GM19099 (cell line): Measurements from ENCODE around the gene PDZD2.

Source experiments
- POLR2A ChIP-seq: IDR thresholded peaks from 3 replicates; pipeline ENCODE4 v1.6.1; 2011; ENCODE audit warnings: low read depth; ENCODE audit not compliant: insufficient read length; ENCODE audit errors: extremely low read depth

PDZD2 gene

DNA sequence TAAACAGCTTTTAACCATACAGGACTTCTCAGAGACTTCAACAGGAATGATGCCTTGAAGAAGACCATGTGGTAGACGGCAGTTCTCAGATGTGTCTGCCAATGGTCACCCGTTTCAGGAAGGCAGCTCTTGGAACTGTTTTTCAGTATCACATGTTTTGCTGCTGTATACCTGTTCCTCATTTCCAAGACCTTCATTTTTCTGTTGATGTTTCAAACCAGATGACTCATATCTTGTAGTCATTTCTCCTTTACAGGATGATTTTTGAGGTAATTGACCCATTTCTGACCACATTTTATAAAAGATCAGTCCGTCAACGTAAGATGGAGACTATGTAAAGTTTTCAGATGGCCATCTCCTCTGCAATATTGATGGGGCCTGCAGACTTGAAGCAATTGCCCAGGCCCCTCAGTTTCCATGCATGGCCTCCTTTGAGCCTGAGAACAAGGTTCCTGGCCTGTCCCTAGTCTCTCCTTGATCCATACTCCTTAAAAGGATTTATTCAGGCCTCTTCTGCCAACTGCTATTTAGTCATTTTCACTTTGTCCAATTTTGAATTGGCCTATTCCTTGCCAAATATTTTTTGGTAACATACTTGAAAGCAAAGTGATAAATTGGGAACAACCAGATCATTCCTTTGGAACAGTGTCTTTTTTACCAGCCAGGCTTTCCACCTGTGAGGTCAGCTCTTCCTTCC, 128.6 kb downstream of the PDZD2 start:
- TF ChIP-seq POLR2A = no peak

DNA sequence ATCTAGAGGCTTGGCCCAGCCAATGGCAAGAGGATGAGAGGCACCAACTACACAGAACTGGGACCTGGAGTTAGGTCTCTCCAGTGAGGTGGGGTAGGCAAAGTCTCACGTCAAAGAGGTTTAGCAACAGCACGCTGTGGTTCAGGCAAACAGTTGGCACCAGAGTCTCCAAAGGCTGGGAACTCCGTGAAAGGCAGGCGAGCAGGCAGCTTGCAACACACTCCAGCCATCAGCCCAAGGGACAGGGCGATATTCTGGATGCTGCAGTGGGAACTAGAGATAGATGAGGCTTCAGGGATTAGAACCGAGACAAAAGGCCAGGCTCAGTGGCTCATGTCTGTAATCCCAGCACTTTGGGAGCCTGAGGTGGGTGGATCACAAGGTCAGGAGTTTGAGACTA, 129.1 kb downstream of the PDZD2 start:
- TF ChIP-seq POLR2A = no peak

DNA sequence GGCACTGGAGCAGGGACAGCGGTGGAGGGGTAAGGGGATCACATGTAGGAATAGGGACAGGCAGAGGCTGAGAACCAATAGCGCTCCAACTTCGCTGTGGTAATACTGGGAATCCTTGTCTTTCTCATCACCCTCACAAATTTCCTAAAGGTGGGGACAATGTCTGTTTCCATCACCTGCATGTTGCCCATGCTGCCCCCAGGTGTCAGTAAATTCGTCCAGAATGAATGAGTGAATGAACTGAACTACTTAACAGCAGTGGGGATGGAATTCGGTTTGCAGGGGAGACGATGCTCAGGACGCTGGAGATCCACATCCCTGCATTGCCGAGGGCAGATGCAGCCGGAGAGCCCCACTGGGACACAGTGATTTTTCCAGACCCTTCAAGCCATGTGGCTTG, 129.9 kb downstream of the PDZD2 start:
- no peak for TF ChIP-seq POLR2A

DNA sequence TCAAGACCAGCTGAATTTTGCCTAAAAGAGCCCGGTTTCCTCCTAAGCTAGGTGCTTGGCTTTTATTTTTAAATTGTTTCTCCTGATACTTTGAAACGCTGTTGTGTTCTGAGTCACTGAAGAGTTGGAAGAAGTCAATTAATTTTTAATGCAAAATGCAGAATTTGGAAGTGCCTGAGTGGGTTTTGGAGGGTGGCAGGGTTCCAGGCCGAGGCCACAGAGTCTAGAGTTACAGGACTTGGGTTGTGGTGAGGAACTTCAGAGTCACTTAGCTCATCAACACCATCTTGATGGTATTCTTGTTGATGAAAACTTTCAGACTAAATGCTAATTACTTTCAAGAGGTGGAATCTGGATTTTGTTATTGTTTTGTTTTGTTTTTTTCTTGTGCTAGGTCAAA, 130.6 kb downstream of the PDZD2 start:
- no peak for TF ChIP-seq POLR2A

DNA sequence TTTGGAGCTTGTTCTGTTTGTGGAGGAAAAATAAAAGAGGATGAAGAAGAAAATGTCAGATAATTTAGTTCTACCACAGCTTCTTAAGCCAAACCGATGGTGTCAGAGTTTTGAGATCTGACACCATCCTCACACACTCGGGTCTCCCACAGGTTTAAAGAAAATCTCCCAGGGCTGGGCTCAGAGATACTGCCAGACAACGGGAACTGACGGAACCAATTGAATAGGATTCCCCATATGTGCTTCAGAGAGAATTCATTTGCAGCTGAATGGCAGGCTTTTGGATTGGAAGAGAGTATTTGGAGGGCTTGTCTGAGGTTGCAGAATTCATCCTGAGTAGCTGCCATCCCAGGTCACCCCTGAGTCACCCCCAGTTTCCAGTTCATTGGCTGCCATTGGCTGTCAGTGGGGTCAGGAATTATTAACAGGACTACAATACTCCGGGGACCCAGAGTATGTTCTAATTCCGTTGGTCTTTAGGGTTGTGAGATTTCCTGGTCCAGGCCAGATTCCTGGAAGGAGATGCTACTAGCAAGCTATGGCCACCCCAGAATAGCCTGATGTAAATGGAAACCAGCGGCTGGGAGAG, 131.3 kb downstream of the PDZD2 start:
- no peak for TF ChIP-seq POLR2A

DNA sequence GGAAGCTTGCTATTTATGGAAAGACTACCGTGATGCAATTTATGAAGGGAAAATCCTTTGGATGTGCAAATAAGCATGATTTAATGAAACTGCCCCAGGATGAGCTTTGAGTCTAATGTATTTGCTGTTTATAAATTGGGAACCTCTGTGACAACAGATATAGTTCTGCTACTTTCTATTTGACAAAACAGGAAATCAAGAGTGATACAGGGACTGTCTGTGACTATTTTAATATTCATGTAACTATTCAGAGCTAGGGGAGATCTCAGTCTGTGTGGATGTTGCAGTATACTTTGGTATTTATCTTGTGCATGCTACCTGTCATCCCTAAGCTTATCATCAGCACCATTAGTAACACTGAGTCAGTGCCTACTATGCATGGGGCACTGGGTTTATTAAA, 132.1 kb downstream of the PDZD2 start:
- TF ChIP-seq POLR2A = no peak

DNA sequence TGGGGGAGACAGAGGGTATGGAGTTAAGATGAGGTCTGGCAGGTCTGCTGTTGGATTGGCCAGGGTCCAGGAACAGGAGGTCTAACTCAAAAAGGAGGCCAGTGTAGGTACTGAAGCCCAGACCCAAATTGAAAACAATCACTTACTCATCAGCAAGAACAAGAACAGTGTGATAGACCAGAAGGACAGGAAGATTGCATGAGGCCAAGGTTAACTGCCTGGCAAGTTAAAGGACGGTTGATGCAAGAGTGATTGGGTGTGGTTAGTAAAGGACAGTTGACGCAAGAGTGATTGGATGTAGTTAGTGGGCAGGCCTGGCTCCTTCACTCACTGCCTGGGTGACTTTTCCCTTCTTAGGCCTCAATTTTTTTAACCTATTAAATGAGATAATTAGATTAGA, 132.6 kb downstream of the PDZD2 start:
- TF ChIP-seq POLR2A = no peak

DNA sequence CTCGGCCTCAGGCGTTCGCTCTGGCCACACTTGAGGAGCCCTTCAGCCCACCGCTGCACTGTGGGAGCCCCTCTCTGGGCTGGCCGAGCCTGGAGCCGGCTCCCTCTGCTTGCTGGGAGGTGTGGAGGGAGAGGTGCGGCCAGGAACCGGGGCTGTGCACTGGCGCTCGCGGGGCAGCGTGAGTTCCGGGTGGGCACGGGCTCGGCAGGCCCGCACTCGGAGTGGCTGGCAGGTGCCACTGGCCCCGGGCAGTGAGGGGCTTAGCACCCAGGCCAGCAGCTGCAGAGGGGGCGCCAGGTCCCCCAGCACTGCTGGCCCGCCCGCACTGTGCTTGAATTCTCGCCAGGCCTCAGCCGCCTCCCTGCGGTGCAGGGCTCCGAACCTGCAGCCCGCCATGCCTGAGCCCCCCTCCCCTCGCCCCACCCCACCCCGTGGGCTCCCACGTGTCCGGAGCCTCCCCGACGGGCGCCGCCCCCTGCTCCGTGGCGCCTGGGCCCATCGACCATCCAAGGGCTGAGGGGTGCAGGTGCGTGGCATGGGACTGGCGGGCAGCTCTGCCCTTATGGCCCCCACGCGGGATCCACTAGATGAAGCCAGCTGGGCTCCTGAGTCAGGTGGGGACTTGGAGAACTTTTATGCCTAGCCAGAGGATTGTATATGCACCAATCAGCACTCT, 138.2 kb downstream of the PDZD2 start:
- TF ChIP-seq POLR2A = no peak

DNA sequence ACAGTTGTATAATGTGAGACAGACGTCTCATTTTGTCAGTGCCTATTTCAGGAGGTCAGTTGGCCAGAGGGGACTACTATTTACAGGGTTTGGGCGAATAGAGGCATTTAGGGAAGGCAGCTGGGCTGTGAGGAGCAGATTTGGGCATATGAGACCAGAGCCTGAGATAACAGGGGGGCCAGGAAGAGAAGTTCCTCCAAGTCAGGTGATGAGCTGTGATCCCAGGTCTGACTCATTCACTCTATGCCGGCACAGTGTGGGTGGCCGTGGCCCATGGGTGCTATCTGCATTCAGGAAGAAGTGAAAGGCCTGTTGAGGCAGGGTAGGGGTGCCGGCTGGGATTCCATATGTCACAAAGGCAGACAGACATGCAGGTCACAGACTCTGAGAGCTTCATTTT, 142.8 kb downstream of the PDZD2 start:
- TF ChIP-seq POLR2A = no peak

DNA sequence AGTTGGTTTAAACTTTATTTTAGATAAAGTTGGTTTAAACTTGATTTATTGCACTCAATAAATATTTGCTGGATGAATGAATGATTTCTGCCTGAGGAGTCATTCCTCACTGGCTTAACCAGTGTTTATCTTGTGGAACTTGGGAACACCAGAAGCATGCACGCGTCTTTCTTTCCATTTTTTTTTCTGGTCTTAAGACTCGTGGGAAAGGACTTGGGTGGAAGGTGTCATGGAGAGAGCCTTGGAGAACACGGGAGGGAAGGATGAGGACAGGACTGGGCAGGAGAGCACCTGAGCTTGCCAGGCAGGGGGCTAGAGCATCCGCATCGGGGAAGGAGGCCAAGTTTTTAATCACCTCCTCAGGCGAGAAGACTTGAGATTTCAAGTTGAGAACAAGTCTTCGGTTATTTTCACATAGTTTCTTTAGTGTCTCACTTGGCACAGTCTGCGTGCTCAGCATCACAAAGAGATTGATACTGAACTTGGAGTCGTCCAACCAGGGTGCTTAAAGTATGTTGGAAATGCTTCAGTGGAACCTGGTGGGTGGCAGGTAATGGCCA, 144.2 kb downstream of the PDZD2 start:
- TF ChIP-seq POLR2A = no peak

DNA sequence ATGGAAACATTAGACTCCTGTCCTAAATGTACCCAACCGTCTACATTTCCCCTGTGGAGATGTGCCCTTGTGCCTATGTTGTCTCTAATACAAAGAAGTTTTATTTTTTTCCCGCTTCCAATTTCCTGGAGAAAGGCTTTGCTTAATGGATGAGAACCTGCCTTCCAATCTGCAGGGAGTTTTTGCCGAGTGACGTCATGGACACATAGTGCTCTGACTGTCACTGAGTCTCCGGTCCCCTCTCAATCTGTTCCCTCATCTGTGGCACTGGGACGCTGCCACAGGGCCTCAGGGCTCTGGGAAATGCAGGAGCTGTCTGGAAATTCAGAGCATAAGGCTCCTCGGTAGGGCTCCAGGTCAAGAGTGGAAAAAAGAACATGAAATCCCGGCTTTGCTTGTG, 144.8 kb downstream of the PDZD2 start:
- TF ChIP-seq POLR2A = no peak

DNA sequence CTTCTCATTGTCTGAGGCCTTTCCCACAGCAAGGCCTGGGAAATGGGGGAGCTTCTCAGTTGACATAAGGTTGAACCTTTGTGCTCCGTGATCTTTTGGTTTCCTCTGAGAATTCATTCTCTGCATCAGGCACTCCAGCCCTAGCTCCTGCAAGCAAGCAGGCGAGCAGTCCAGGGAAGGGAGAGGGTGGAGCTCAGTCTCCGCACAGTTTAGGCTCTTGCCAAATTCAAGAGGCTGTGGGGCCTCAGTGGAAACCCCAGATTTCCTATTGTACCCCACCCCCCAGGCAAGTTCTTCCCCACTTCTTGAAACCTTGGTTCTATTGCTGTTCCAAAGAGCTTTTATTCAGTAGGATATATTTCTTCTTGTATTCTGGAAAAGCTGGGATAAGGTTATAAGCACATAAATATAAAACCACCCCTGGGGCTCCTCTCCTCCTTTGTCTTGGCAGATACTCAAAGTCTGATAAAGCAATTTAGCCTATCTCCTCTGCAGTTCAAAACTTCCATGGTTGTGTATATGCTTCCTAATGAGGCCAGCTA, 147.2 kb downstream of the PDZD2 start:
- TF ChIP-seq POLR2A = no peak

DNA sequence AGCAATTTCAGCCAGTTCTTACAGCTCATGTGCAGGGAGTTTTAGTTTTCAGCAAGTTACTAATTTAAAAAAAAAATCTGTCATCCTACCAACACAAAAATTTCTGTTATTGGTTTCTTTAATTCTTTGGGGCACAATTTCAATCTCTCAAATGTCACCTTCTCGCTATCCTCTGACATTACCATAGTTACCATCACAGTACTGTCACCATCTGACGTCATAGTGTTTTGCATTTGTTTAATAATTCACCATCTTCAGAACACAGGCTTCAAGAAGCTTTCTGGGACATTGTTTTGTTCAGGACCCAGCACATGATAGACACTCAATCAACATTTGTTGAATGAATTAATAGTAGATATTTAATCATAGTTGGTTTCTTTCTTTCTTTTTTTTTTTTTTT, 155.1 kb downstream of the PDZD2 start:
- TF ChIP-seq POLR2A = no peak

DNA sequence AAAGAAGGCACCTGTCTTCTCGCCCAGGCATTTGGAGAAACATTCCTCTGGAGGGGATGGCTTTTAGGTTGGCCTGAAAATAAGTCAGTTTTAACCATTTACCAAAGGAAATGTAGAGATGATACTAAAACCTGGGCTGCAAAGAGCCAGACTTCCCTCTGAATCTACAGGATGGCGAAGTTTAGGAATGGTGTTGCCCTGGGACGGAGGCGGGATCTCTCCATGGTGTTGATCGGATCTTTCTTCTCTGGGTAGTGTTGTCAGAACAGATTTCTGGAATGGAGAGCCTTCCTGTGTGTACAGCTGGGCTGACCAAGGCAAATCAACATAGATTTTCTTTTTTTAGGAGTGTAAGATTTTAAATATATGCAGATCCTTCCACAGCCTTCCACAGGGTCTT, 159.2 kb downstream of the PDZD2 start:
- no peak for TF ChIP-seq POLR2A

DNA sequence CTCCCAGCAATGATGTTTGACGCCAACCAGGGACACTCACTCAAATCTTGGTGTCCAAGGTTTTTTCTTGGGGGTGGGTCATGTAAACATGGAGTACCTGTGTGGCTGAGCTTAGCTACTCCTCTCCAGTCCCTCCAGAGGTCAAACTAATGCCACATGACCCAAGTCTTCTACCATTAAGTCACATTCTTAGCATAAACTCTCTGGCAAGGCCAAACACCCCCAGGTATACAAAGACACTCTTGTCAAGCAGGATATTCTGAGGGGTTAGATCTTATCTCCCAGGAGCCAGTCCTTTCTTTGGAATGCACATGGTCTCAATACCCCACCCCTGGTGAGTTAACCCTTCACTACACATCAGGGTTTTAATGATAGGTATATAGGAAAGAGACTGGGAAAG, 161.4 kb downstream of the PDZD2 start:
- TF ChIP-seq POLR2A = no peak

DNA sequence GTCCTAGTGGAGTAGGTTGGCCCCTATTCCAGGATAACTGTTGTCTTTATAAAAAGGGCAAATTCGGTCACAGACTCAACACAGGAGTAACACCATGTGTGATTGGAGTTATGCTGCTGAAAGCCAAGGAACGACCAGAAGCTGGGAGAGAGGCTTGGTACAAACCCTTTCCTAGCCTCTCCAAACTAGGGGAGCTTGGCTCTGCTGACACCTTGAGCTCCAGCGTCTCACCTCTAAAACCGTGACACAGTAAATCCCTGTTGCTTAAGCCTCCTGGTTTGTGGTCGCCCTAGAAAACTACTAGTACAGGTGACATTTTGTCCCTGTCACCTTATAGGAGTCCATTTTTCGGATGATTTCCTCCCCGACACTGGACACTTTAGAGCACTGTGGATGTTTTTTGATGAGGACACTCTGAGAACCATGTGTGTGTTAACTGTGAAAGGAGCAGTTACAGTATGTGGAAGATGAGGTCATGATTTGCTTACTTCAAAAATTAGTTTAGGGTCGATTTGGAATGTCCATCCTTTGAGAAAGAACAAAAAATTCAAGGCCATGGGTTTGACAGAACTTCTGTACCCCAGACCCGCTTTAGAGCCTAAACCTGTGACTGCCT, 167.0 kb downstream of the PDZD2 start:
- no peak for TF ChIP-seq POLR2A

DNA sequence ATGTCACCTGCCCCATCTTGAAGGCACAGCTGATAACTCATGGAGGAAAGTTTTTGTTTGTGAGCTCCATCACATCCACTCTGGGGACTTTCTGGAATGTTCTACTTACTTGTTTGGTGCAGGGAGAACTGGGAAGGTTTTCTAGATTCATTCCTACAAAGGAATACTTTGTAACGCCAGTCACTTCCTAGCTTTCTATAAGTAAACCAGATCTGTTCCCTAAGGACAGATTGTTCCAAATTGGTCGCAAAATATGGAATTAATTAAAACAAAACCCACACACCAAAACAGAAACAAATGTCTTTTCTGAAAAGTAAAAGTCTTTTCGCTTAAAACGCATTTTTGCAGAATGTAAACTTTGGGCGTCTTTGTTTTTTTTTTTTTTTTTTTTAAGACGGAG, 167.6 kb downstream of the PDZD2 start:
- no peak for TF ChIP-seq POLR2A
